ENCODE results near the gene MRPL1. TPM values are rescaled to one million over a fixed set of nuclear protein-coding genes. Genes with fewer than 3 reads are reported as not detected.
"Not testable (repeated sequence)": the region's sequence is repeated elsewhere in the genome, so short reads cannot be mapped to it uniquely, and the experiment has no call there.

The MRPL1 gene
- total RNA-seq, 1 donor from 2014 or later, result 6.2 TPM

GRCh38 chr4:77956917-77957316, 94.3 kb downstream of the MRPL1 start:
- DNase-seq (ENCODE audit: low spot score in 2 of 2), result no peak
- peaks cover 5 to 15% of the 10 kb centered on the region in 2 donors for H3K36me3 ChIP-seq
- no peaks in the 10 kb centered on the region for H3K4me1 ChIP-seq
- intact Hi-C loops (cut with DNase I), result loop anchor here (5.0 to 10.0 kb wide), 2 partner anchors 560 to 908 kb away; no protein-coding TSS in a partner anchor
- no peaks in the 10 kb centered on the region for H3K27me3 ChIP-seq
- H3K9me3 ChIP-seq, result no peaks in the 10 kb centered on the region
- H3K27ac ChIP-seq, result no peak overlapping the region
- H3K4me3 ChIP-seq, result no peak overlapping the region
- TF ChIP-seq CTCF (IDR thresholded peaks at IDR 0.05), result no peak

- H3K27ac ChIP-seq, result no peak overlapping the region
- H3K36me3 ChIP-seq, result peaks cover 0 to under 1% of the 10 kb centered on the region in 2 donors
- intact Hi-C loops (cut with DNase I), result loop anchor here (5.0 to 10.0 kb wide), 2 partner anchors 558 to 906 kb away; no protein-coding TSS in a partner anchor
- no peak for TF ChIP-seq CTCF (IDR thresholded peaks at IDR 0.05)
- H3K4me3 ChIP-seq, result no peak overlapping the region
- no peak for DNase-seq (ENCODE audit: low spot score in 2 of 2)
- no peaks in the 10 kb centered on the region for H3K27me3 ChIP-seq
- no peaks in the 10 kb centered on the region for H3K9me3 ChIP-seq
- no peaks in the 10 kb centered on the region for H3K4me1 ChIP-seq
These were observed 96.3 kb downstream of the MRPL1 start for GRCh38 chr4:77958897-77959296.

- no peak overlapping the region for H3K27ac ChIP-seq
- no peaks in the 10 kb centered on the region for H3K36me3 ChIP-seq
- TF ChIP-seq CTCF (IDR thresholded peaks at IDR 0.05), result peak; percentile 24 to 59 (median 46)
- H3K4me3 ChIP-seq, result peak overlapping the region in 1 of 2 donors; percentile 25
- no peaks in the 10 kb centered on the region for H3K27me3 ChIP-seq
- H3K4me1 ChIP-seq, result no peaks in the 10 kb centered on the region
- DNase-seq (ENCODE audit: low spot score in 2 of 2), result no peak
- intact Hi-C loops (cut with DNase I), result loop anchor here (5.0 to 10.0 kb wide), 2 partner anchors 558 to 905 kb away; no protein-coding TSS in a partner anchor
- H3K9me3 ChIP-seq, result no peaks in the 10 kb centered on the region
These were observed 97.1 kb downstream of the MRPL1 start for GRCh38 chr4:77959566-77960338.

GRCh38 chr4:77960367-77960766, 97.7 kb downstream of the MRPL1 start:
- no peaks in the 10 kb centered on the region for H3K9me3 ChIP-seq
- no peak overlapping the region for H3K4me3 ChIP-seq
- no peaks in the 10 kb centered on the region for H3K4me1 ChIP-seq
- DNase-seq (ENCODE audit: low spot score in 2 of 2), result no peak
- H3K27ac ChIP-seq, result no peak overlapping the region
- intact Hi-C loops (cut with DNase I), result no loop called here
- H3K27me3 ChIP-seq, result no peaks in the 10 kb centered on the region
- no peak for TF ChIP-seq CTCF (IDR thresholded peaks at IDR 0.05)
- no peaks in the 10 kb centered on the region for H3K36me3 ChIP-seq

- no peak for DNase-seq (ENCODE audit: low spot score in 2 of 2)
- intact Hi-C loops (cut with DNase I), result no loop called here
These were observed 100.4 kb downstream of the MRPL1 start for GRCh38 chr4:77963004-77963403.

GRCh38 chr4:77973657-77974056, 111.0 kb downstream of the MRPL1 start:
- H3K4me1 ChIP-seq, result not testable (repeated sequence)

More at GRCh38 chr4:77963004-77963403, 100.4 kb downstream of the MRPL1 start:
- Histone ChIP-seq H3K36me3 (no peaks in the 10 kb centered on the region), H3K4me1 (no peaks in the 10 kb centered on the region), H3K27ac (no peak overlapping the region), H3K27me3 (no peaks in the 10 kb centered on the region), H3K9me3 (no peaks in the 10 kb centered on the region), H3K4me3 (no peak overlapping the region)
- TF ChIP-seq CTCF (IDR thresholded peaks at IDR 0.05), result no peak

GRCh38 chr4:77982900-77983540, 120.4 kb downstream of the MRPL1 start:
- intact Hi-C loops (cut with DNase I); DNase-seq (ENCODE audit: low spot score in 2 of 2); H3K4me1 ChIP-seq; H3K27me3 ChIP-seq; H3K36me3 ChIP-seq; H3K4me3 ChIP-seq; H3K27ac ChIP-seq; H3K9me3 ChIP-seq: not testable (repeated sequence)

More at GRCh38 chr4:77973657-77974056, 111.0 kb downstream of the MRPL1 start:
- DNase-seq (ENCODE audit: low spot score in 2 of 2); intact Hi-C loops (cut with DNase I); H3K9me3 ChIP-seq; H3K27ac ChIP-seq; H3K27me3 ChIP-seq; H3K4me3 ChIP-seq; H3K36me3 ChIP-seq: not testable (repeated sequence)

- H3K36me3 ChIP-seq; H3K27ac ChIP-seq; H3K9me3 ChIP-seq; H3K4me1 ChIP-seq; intact Hi-C loops (cut with DNase I); H3K4me3 ChIP-seq; DNase-seq (ENCODE audit: low spot score in 2 of 2); H3K27me3 ChIP-seq: not testable (repeated sequence)
These were observed 121.1 kb downstream of the MRPL1 start for GRCh38 chr4:77983612-77984311.
